A549 (cell line): ENCODE results near the gene HERC4. TPM values are rescaled to one million over a fixed set of nuclear protein-coding genes. Genes with fewer than 3 reads are reported as not detected.

Experiments
- ATAC-seq, 2 experiments: fragments of 200-7000 bp in 1 of 2; fragments of >200 bp in 1 of 2; cut with Nextera tagmentation in 1 of 2; cut with Tn5 transposase in 1 of 2; 3 replicates each; pipeline versions ENCODE4 v1.8.0 to v1.9.1; 2018 to 2020; ENCODE audit warnings: mild to moderate bottlenecking in 1 of 2, moderate library complexity in 1 of 2
- CTCF ChIA-PET: fragments of 300-600 bp; sonication (Branson Sonifier 250); formaldehyde crosslinking; extraction: SDS; loops from one replicate; lab custom pipeline; 2021; ENCODE audit warnings: antibody characterized with exemption, inconsistent platforms; lab: Yijun Ruan, JAX
- POLR2A ChIA-PET: fragments of 350-600 bp; formaldehyde crosslinking; extraction: SDS; loops from one replicate; lab custom pipeline; 2021; ENCODE audit warnings: antibody characterized with exemption, inconsistent platforms; lab: Yijun Ruan, JAX
- DNase-seq, 2 experiments: peaks; one replicate each; pipeline versions ENCODE4 v3.0.0 to v3.0.0-alpha.2; 2011 to 2016; ENCODE audit warnings: low read depth in 1 of 2, low spot score in 1 of 2
- FAIRE-seq: peaks from 2 replicates; lab custom pipeline; 2011; peaks lifted over from hg19 to GRCh38; lab: Jason Lieb, UNC
- H3K27ac ChIP-seq, 2 experiments: fragments of >200 bp; sonication (Bioruptor Twin); formaldehyde crosslinking; 3 replicates each; pipeline ENCODE4 v1.5.1; 2016 to 2017
- H3K4me1 ChIP-seq: fragments of >200 bp; sonication (Bioruptor Twin); formaldehyde crosslinking; 3 replicates; pipeline ENCODE4 v1.6.1; 2016
- H3K4me2 ChIP-seq: fragments of >200 bp; sonication (Bioruptor Twin); formaldehyde crosslinking; 3 replicates; pipeline ENCODE4 v1.6.1; 2016
- H3K4me3 ChIP-seq: fragments of >200 bp; sonication (Bioruptor Twin); formaldehyde crosslinking; 3 replicates; pipeline ENCODE4 v1.5.1; 2016
- H3K9me3 ChIP-seq: fragments of >200 bp; sonication (Bioruptor Twin); formaldehyde crosslinking; 3 replicates; pipeline ENCODE4 v1.6.1; 2016
- BHLHE40 ChIP-seq: IDR thresholded peaks from 2 replicates; pipeline ENCODE4 v1.6.1; 2012; ENCODE audit warnings: low read depth, low read length, inconsistent platforms
- CBX2 ChIP-seq: fragments of 200-600 bp; sonication (generic); IDR thresholded peaks from 2 replicates; pipeline ENCODE4 v1.6.1; 2016; ENCODE audit warnings: low read depth, mild to moderate bottlenecking, borderline replicate concordance
- CEBPB ChIP-seq, 2 experiments: fragments of >200 bp in 1 of 2; sonication (Bioruptor Twin) in 1 of 2; formaldehyde crosslinking in 1 of 2; IDR thresholded peaks; 2 replicates each; pipeline ENCODE4 v1.6.1; 2012 to 2016
- CHD2 ChIP-seq: fragments of 150-350 bp; IDR thresholded peaks from 2 replicates; pipeline ENCODE4 v1.6.1; 2014; ENCODE audit warnings: low read length; ENCODE audit not compliant: partially characterized antibody
- EHF ChIP-seq: fragments of 250-450 bp; sonication (Bioruptor Pico); IDR thresholded peaks from 2 replicates; pipeline ENCODE4 v1.5.0; 2020; ENCODE audit warnings: mild to moderate bottlenecking
- FOSB ChIP-seq: fragments of 250-450 bp; sonication (Bioruptor Pico); IDR thresholded peaks from 2 replicates; pipeline ENCODE4 v1.5.0; 2020; ENCODE audit warnings: mild to moderate bottlenecking, moderate library complexity
- GATA3 ChIP-seq: IDR thresholded peaks from 2 replicates; pipeline ENCODE4 v1.6.1; 2012; ENCODE audit warnings: borderline replicate concordance
- HEYL ChIP-seq: fragments of 250-450 bp; sonication (Bioruptor Pico); IDR thresholded peaks from 2 replicates; pipeline ENCODE4 v1.8.0; 2021; ENCODE audit warnings: mild to moderate bottlenecking, moderate library complexity
- HOXA7 ChIP-seq: fragments of 250-450 bp; sonication (Bioruptor Pico); IDR thresholded peaks from 2 replicates; pipeline ENCODE4 v1.5.0; 2020; ENCODE audit warnings: mild to moderate bottlenecking, moderate library complexity
- JUN ChIP-seq, 2 experiments: fragments of >200 bp; sonication (Bioruptor Twin); formaldehyde crosslinking; IDR thresholded peaks; 2 replicates in 1 of 2; 3 replicates in 1 of 2; pipeline ENCODE4 v1.6.1; 2016 to 2017
- KDM1A ChIP-seq: fragments of 200-600 bp; sonication (generic); IDR thresholded peaks from 2 replicates; pipeline ENCODE4 v1.6.1; 2016; ENCODE audit warnings: low read depth, mild to moderate bottlenecking
- MAZ ChIP-seq: fragments of 150-350 bp; IDR thresholded peaks from 2 replicates; pipeline ENCODE4 v1.6.1; 2014; ENCODE audit warnings: antibody characterized with exemption, low read depth, low read length, borderline replicate concordance
- MYC ChIP-seq: IDR thresholded peaks from 2 replicates; pipeline ENCODE4 v1.6.1; 2012; ENCODE audit warnings: mild to moderate bottlenecking, inconsistent platforms, low read length, improper control_type of control experiment, borderline replicate concordance
- NFE2L2 ChIP-seq: fragments of 150-350 bp; conservative IDR thresholded peaks from 2 replicates; pipeline ENCODE4 v1.6.1; 2014; ENCODE audit warnings: low read length
- PHF8 ChIP-seq: fragments of 200-600 bp; sonication (generic); IDR thresholded peaks from 2 replicates; pipeline ENCODE4 v1.6.1; 2016; ENCODE audit warnings: low read depth, mild to moderate bottlenecking, antibody characterized with exemption, moderate library complexity, borderline replicate concordance
- POLR2A ChIP-seq: IDR thresholded peaks from 2 replicates; pipeline ENCODE4 v1.6.1; 2012; ENCODE audit warnings: mild to moderate bottlenecking, low read length
- POLR2AphosphoS2 ChIP-seq: conservative IDR thresholded peaks from 2 replicates; pipeline ENCODE4 v1.6.1; 2012; ENCODE audit warnings: low read length, improper control_type of control experiment, inconsistent platforms
- RCOR1 ChIP-seq: fragments of 150-350 bp; IDR thresholded peaks from 2 replicates; pipeline ENCODE4 v1.6.1; 2014; ENCODE audit warnings: antibody characterized with exemption, low read length, low read depth
- RNF2 ChIP-seq: fragments of 200-600 bp; sonication (generic); IDR thresholded peaks from 2 replicates; pipeline ENCODE4 v1.6.1; 2016; ENCODE audit warnings: low read depth, mild to moderate bottlenecking, antibody characterized with exemption, moderate library complexity, borderline replicate concordance
- SMC3 ChIP-seq: fragments of >200 bp; sonication (Bioruptor Twin); formaldehyde crosslinking; IDR thresholded peaks from 3 replicates; pipeline ENCODE4 v1.6.1; 2018; ENCODE audit warnings: inconsistent platforms
- SREBF2 ChIP-seq: fragments of 450-650 bp; IDR thresholded peaks from 2 replicates; pipeline ENCODE4 v1.6.1; 2014; ENCODE audit warnings: mild to moderate bottlenecking, moderate library complexity
- ZC3H11A ChIP-seq: fragments of 450-650 bp; IDR thresholded peaks from 2 replicates; pipeline ENCODE4 v1.6.1; 2014; ENCODE audit warnings: antibody characterized with exemption, mild to moderate bottlenecking
- WGBS: methylation state at CpG from one replicate; pipeline ENCODE4 v1.1.6; 2017; ENCODE audit errors: missing lambda C conversion rate; 5-methylcytosine and 5-hydroxymethylcytosine counted together
- polyA plus RNA-seq, 4 experiments: library from polyadenylated mRNA; depleted of rRNA in 3 of 4; stranded (reverse); fragments of >200 nt; fragmentation: RNase III in 1 of 4; extraction: RNeasy Plus Mini Kit Qiagen cat#74134 plus additional on column Dnase treatment in 1 of 4; gene quantifications; 2 replicates in 3 of 4; 3 replicates in 1 of 4; pipeline ENCODE4 v1.2.3, GENCODE V29; 2011 to 2017
- TF ChIP-seq, protein P1 (sequence below): IDR thresholded peaks from 2 replicates; pipeline ENCODE4 v1.6.1; 2012
- TF ChIP-seq, protein P2 (sequence below): fragments of >200 bp; sonication (Bioruptor Twin); formaldehyde crosslinking; IDR thresholded peaks from 3 replicates; pipeline ENCODE4 v1.5.1; 2016
- TF ChIP-seq, protein P3 (sequence below): fragments of >200 bp; sonication (Bioruptor Twin); formaldehyde crosslinking; IDR thresholded peaks from 2 replicates; pipeline ENCODE4 v1.6.1; 2016
- TF ChIP-seq, protein P4 (sequence below): fragments of >200 bp; sonication (Bioruptor Twin); formaldehyde crosslinking; IDR thresholded peaks from 3 replicates; pipeline ENCODE4 v1.6.1; 2016
- TF ChIP-seq, protein P5 (sequence below): IDR thresholded peaks from 2 replicates; pipeline ENCODE4 v1.6.1; 2012
- TF ChIP-seq, protein P6 (sequence below): IDR thresholded peaks from 2 replicates; pipeline ENCODE4 v1.6.1; 2012; ENCODE audit warnings: low read depth, borderline replicate concordance
- TF ChIP-seq, protein P7 (sequence below): fragments of 450-650 bp; IDR thresholded peaks from 2 replicates; pipeline ENCODE4 v1.6.1; 2014; ENCODE audit warnings: antibody characterized with exemption

Gene HERC4
- polyA plus RNA-seq, 2 of the 4 experiments (the other 2 are of a cell fraction) = 43.2 to 51.3 TPM

DNA sequence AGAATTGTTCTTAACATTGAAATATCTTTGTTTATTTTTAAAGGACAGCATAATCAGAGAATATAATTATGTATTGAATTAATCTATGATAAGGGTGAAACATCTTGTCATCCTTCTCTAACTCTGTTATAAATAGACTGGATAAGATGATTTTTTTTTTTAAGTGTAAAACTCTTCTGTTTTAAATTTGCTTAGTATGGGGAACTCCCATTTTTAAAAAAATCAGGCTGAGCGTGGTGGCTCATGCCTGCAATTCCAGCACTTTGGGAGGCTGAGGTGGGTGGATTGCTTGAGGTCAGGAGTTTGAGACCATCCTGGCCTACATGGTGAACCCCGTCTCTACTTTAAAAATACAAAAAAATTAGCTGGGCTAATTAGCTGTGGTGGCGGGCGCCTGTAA is 9.4 kb upstream of the HERC4 start:
- peaks cover 67% of the 10 kb centered on the region for H3K4me1 ChIP-seq
- ChIA-PET CTCF (interaction anchor here (0.7 to 14.9 kb wide), 7 partner anchors 60 to 229 kb away, joined by 3 to 241 read pairs (median 9); no protein-coding TSS in a partner anchor), POLR2A (interaction anchor here (1.0 kb wide), 1 partner anchor 248 kb away, joined by 3 read pairs; the partner anchor contains the start of genes HNRNPH3 and PBLD)
- WGBS = 80% methylated on average over 4 of the region's 4 CpGs
- ATAC-seq (no peak), FAIRE-seq (no peak), DNase-seq (no peak)
- H3K9me3 ChIP-seq = no peaks in the 10 kb centered on the region
- peak overlapping the region; percentile 65 for H3K4me2 ChIP-seq
- H3K27ac ChIP-seq = peak overlapping the region; percentile 92 to 93
- no peak for TF ChIP-seq ZC3H11A
- TF ChIP-seq POLR2A = no peak
- TF ChIP-seq MYC = no peak
- no peak for TF ChIP-seq CEBPB (IDR thresholded peaks at IDR 0.05)
- TF ChIP-seq HEYL (CRISPR knock-in tag) = no peak
- TF ChIP-seq, protein P1, sequence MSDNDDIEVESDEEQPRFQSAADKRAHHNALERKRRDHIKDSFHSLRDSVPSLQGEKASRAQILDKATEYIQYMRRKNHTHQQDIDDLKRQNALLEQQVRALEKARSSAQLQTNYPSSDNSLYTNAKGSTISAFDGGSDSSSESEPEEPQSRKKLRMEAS = no peak
- TF ChIP-seq, protein P2, sequence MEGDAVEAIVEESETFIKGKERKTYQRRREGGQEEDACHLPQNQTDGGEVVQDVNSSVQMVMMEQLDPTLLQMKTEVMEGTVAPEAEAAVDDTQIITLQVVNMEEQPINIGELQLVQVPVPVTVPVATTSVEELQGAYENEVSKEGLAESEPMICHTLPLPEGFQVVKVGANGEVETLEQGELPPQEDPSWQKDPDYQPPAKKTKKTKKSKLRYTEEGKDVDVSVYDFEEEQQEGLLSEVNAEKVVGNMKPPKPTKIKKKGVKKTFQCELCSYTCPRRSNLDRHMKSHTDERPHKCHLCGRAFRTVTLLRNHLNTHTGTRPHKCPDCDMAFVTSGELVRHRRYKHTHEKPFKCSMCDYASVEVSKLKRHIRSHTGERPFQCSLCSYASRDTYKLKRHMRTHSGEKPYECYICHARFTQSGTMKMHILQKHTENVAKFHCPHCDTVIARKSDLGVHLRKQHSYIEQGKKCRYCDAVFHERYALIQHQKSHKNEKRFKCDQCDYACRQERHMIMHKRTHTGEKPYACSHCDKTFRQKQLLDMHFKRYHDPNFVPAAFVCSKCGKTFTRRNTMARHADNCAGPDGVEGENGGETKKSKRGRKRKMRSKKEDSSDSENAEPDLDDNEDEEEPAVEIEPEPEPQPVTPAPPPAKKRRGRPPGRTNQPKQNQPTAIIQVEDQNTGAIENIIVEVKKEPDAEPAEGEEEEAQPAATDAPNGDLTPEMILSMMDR = no peak
- TF ChIP-seq, protein P3, sequence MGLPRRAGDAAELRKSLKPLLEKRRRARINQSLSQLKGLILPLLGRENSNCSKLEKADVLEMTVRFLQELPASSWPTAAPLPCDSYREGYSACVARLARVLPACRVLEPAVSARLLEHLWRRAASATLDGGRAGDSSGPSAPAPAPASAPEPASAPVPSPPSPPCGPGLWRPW = no peak
- TF ChIP-seq RCOR1 = no peak
- no peak for TF ChIP-seq EHF
- TF ChIP-seq RNF2 = no peak
- no peak for TF ChIP-seq NFE2L2
- TF ChIP-seq KDM1A = no peak
- TF ChIP-seq, protein P4, sequence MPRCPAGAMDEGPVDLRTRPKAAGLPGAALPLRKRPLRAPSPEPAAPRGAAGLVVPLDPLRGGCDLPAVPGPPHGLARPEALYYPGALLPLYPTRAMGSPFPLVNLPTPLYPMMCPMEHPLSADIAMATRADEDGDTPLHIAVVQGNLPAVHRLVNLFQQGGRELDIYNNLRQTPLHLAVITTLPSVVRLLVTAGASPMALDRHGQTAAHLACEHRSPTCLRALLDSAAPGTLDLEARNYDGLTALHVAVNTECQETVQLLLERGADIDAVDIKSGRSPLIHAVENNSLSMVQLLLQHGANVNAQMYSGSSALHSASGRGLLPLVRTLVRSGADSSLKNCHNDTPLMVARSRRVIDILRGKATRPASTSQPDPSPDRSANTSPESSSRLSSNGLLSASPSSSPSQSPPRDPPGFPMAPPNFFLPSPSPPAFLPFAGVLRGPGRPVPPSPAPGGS = no peak
- TF ChIP-seq, protein P5, sequence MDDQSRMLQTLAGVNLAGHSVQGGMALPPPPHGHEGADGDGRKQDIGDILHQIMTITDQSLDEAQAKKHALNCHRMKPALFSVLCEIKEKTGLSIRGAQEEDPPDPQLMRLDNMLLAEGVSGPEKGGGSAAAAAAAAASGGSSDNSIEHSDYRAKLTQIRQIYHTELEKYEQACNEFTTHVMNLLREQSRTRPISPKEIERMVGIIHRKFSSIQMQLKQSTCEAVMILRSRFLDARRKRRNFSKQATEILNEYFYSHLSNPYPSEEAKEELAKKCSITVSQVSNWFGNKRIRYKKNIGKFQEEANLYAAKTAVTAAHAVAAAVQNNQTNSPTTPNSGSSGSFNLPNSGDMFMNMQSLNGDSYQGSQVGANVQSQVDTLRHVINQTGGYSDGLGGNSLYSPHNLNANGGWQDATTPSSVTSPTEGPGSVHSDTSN = no peak
- no peak for TF ChIP-seq CBX2
- no peak for TF ChIP-seq MAZ
- TF ChIP-seq POLR2AphosphoS2 = no peak
- H3K4me3 ChIP-seq = no peak overlapping the region

DNA sequence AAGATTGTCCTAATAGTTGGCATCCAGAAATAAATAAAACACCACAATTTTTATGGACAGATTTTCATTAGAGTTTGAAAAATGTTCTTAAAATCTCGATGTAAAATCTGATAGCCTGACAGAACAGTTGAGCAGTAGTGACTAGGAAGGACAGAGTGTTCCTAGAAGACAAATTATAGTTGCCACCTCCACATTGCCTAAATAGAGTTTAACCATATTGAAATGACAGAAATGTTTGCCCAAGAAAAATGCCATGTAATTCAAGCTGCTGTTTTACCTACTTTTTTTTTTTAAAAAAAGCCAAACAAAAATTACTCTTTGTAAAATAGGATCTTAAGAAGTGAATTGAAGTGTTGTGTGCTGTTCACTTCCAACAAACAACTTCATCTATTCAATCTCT is 8.9 kb upstream of the HERC4 start:
- ChIA-PET POLR2A (interaction anchor here (1.0 kb wide), 1 partner anchor 248 kb away, joined by 3 read pairs; the partner anchor contains the start of genes HNRNPH3 and PBLD), CTCF (interaction anchor here (1.1 to 14.9 kb wide), 14 partner anchors 9 to 228 kb away, joined by 3 to 241 read pairs (median 5); no protein-coding TSS in a partner anchor)
- TF ChIP-seq, protein P3 = no peak
- TF ChIP-seq NFE2L2 (no peak), PHF8 (no peak), POLR2AphosphoS2 (no peak), FOSB (no peak), JUN (IDR thresholded peaks at IDR 0.05) (no peak), HOXA7 (no peak), ZC3H11A (no peak), SMC3 (no peak), SREBF2 (no peak), RNF2 (no peak), GATA3 (no peak), BHLHE40 (no peak), CHD2 (no peak)
- TF ChIP-seq, protein P6, sequence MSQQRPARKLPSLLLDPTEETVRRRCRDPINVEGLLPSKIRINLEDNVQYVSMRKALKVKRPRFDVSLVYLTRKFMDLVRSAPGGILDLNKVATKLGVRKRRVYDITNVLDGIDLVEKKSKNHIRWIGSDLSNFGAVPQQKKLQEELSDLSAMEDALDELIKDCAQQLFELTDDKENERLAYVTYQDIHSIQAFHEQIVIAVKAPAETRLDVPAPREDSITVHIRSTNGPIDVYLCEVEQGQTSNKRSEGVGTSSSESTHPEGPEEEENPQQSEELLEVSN = no peak
- TF ChIP-seq, protein P7, sequence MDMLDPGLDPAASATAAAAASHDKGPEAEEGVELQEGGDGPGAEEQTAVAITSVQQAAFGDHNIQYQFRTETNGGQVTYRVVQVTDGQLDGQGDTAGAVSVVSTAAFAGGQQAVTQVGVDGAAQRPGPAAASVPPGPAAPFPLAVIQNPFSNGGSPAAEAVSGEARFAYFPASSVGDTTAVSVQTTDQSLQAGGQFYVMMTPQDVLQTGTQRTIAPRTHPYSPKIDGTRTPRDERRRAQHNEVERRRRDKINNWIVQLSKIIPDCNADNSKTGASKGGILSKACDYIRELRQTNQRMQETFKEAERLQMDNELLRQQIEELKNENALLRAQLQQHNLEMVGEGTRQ = no peak

More for the DNA sequence above, 8.9 kb upstream of the HERC4 start:
- peaks cover 66% of the 10 kb centered on the region for H3K4me1 ChIP-seq
- FAIRE-seq (no peak), DNase-seq (no peak), ATAC-seq (no peak)
- H3K4me3 ChIP-seq = no peak overlapping the region
- 0% methylated on average over 1 of the region's 1 CpG for WGBS
- no peaks in the 10 kb centered on the region for H3K9me3 ChIP-seq
- peak overlapping the region; percentile 92 to 93 for H3K27ac ChIP-seq
- H3K4me2 ChIP-seq = peak overlapping the region; percentile 65
